ENCODE measurements around the gene CTXND2. TPM values are rescaled to one million over a fixed set of nuclear protein-coding genes. Genes with fewer than 3 reads are reported as not detected.
"Not testable (repeated sequence)": the region's sequence is repeated elsewhere in the genome, so short reads cannot be mapped to it uniquely, and the experiment has no call there.

CTXND2 gene
- total and polyA plus RNA-seq, 9 donors = not detected

DNA sequence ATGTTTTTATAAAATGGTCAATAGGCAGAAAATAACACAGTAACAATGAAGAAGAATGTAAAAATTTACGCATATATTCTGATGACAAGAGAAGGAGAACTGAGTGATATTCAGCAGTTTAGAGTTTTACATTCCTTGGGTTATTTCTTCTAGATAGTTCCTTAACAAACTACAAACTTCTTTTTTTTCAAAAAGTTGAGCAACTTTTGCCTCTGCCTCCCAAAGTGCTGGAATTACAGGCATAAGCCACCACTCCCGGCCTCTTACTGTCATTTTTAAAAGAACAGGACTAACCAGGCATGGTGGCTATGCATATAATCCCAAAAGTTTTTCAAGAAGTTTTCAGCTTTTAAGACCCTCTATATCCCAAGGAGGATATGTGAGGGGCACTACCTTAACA, 43.5 kb upstream of the CTXND2 start:
- no peak for DNase-seq
- intact Hi-C loops (cut with DNase I) = no loop called here
- no peaks in the 10 kb centered on the region for H3K27me3 ChIP-seq
- H3K27ac ChIP-seq = no peak overlapping the region
- no peak for TF ChIP-seq EP300 (IDR thresholded peaks at IDR 0.05)
- TF ChIP-seq CTCF (IDR thresholded peaks at IDR 0.05) = no peak
- no peak for TF ChIP-seq POLR2A (IDR thresholded peaks at IDR 0.05)
- no peaks in the 10 kb centered on the region for H3K9me3 ChIP-seq
- 83 to 88% (median 85%) methylated on average over 2 of the region's 2 CpGs for WGBS, 3 donors
- no peaks in the 10 kb centered on the region for H3K4me1 ChIP-seq (ENCODE audit: insufficient read depth)
- no peaks in the 10 kb centered on the region for H3K36me3 ChIP-seq
- H3K4me3 ChIP-seq = no peak overlapping the region

DNA sequence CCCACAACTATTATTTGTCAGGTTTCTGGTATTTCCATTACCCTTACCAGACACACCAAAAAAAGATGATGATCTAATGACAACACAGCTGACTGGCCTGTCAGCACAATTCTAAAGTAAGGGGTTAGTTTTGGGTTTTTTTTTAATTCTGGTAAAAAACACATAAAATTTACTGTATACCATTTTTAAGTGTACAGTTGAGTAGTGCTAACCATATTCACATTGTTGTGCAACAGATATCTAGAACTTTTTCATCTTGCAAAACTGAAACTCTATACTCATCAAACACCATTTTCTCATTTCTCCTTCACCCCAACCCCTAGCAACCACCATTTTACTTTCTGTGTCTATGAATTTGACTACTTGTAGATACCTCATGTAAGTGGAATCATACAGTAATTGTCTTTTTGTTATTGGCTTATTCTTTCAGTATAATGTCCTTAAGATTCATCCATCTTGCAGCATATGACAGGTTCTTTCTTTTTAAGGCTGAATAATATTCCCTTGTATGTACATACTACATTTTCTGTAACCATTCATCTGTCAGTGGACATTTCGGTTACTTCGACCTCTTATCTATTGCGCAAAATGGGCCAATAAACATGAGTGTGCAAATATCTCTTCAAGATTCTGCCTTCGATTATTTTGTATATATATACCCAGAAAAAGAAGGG, 40.3 kb upstream of the CTXND2 start:
- intact Hi-C loops (cut with DNase I) = no loop called here
- no peak for DNase-seq
- no peaks in the 10 kb centered on the region for H3K36me3 ChIP-seq
- H3K27ac ChIP-seq = no peak overlapping the region
- H3K4me1 ChIP-seq (ENCODE audit: insufficient read depth) = no peaks in the 10 kb centered on the region
- whole genome bisulfite sequencing, 3 donors = 94 to 95% (median 95%) methylated on average over 4 of the region's 4 CpGs
- no peaks in the 10 kb centered on the region for H3K9me3 ChIP-seq
- TF ChIP-seq EP300 (IDR thresholded peaks at IDR 0.05) = no peak
- no peak for TF ChIP-seq POLR2A (IDR thresholded peaks at IDR 0.05)
- TF ChIP-seq CTCF (IDR thresholded peaks at IDR 0.05) = no peak
- no peak overlapping the region for H3K4me3 ChIP-seq
- no peaks in the 10 kb centered on the region for H3K27me3 ChIP-seq

DNA sequence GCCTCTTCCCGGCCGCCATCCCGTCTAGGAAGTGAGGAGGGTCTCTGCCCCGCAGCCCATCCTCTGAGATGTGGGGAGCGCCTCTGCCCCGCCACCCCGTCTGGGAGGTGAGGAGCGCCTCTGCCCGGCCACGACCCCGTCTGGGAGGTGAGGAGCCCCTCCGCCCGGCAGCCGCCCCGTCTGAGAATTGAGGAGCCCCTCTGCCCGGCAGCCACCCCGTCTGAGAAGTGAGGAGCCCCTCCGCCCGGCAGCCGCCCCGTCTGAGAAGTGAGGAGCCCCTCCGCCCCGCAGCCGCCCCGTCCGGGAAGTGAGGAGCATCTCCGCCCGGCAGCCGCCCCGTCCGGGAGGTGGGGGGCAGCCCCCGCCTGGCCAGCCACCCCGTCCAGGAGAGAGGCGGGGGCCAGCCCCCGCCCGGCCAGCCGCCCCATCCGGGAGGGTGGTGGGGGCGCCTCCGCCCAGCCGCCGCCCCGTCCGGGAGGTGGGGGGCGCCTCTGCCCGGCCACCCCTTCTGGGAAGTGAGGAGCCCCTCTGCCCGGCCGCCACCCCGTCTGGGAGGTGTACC, 36.1 kb upstream of the CTXND2 start:
- H3K4me3 ChIP-seq; H3K4me1 ChIP-seq (ENCODE audit: insufficient read depth); H3K9me3 ChIP-seq; DNase-seq; H3K36me3 ChIP-seq; H3K27me3 ChIP-seq; intact Hi-C loops (cut with DNase I); H3K27ac ChIP-seq: not testable (repeated sequence)
- WGBS, 3 donors = 95 to 98% (median 97%) methylated on average over 34 to 47 of the region's 49 CpGs

DNA sequence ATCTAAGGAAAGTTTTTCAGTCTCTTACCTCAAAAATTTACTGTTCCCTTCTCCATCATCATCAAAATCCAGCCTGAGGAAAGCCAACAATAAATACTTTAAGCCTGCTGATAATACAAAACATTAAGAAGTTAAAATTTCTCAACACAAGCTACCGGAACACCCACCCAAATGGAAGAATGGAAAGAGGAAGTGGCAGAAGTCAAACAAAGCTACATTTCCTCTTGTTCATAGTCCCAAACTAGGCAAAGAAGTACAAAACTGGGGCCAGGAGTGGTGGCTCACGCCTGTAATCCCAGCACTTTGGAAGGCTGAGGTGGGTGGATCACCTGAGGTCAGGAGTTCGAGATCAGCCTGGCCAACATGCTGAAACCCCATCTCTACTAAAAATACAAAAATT, 34.2 kb upstream of the CTXND2 start:
- H3K36me3 ChIP-seq; DNase-seq; H3K9me3 ChIP-seq; H3K27ac ChIP-seq; intact Hi-C loops (cut with DNase I); H3K4me1 ChIP-seq (ENCODE audit: insufficient read depth); H3K27me3 ChIP-seq; H3K4me3 ChIP-seq: not testable (repeated sequence)
- WGBS, 3 donors = 94 to 97% (median 96%) methylated on average over 3 of the region's 3 CpGs

GRCh38 chr1:150863724-150864123, 23.2 kb upstream of the CTXND2 start:
- Histone ChIP-seq H3K9me3 (no peaks in the 10 kb centered on the region), H3K27ac (no peak overlapping the region), H3K4me3 (no peak overlapping the region), H3K4me1 (ENCODE audit: insufficient read depth) (no peaks in the 10 kb centered on the region), H3K27me3 (no peaks in the 10 kb centered on the region), H3K36me3 (no peaks in the 10 kb centered on the region)
- no peak for TF ChIP-seq POLR2A (IDR thresholded peaks at IDR 0.05)
- TF ChIP-seq EP300 (IDR thresholded peaks at IDR 0.05) = no peak
- no peak for TF ChIP-seq CTCF (IDR thresholded peaks at IDR 0.05)
- intact Hi-C loops (cut with DNase I) = no loop called here
- no peak for DNase-seq
- 85 to 89% (median 88%) methylated on average over 2 of the region's 2 CpGs for WGBS, 3 donors

- H3K27me3 ChIP-seq; H3K36me3 ChIP-seq; H3K4me3 ChIP-seq; intact Hi-C loops (cut with DNase I); H3K4me1 ChIP-seq (ENCODE audit: insufficient read depth); H3K9me3 ChIP-seq; H3K27ac ChIP-seq; DNase-seq: not testable (repeated sequence)
- WGBS, 3 donors = 82 to 87% (median 86%) methylated on average over 2 to 3 of the region's 3 CpGs
Measured at GRCh38 chr1:150864200-150864599, 22.7 kb upstream of the CTXND2 start.
